Activated CD4-positive, alpha-beta T cell treated with anti-CD3 and anti-CD28 coated beads for 36 hours (primary cell): Measurements from ENCODE around the gene SAMD3. TPM values are rescaled to one million over a fixed set of nuclear protein-coding genes. Genes with fewer than 3 reads are reported as not detected.

Source experiments
- ATAC-seq: fragments of 200-7000 bp; cut with Tn5 transposase; one replicate; pipeline ENCODE4 v1.10.0; 2021; ENCODE audit warnings: mild to moderate bottlenecking, moderate library complexity
- CTCF ChIA-PET: fragments of 350-600 bp; sonication (Branson Sonifier 250); formaldehyde crosslinking; loops from one replicate; lab custom pipeline; 2021; ENCODE audit warnings: antibody characterized with exemption; lab: Charles Lee
- POLR2A ChIA-PET: fragments of 350-600 bp; sonication (Branson Sonifier 250); formaldehyde crosslinking; loops from one replicate; lab custom pipeline; 2021; ENCODE audit warnings: antibody characterized with exemption, inconsistent platforms; lab: Charles Lee
- DNase-seq: peaks from one replicate; pipeline ENCODE4 v3.0.0-alpha.2; 2020
- H3K27ac Mint-ChIP-seq: one replicate; pipeline ENCODE4 v1.8.0; 2021; ENCODE audit warnings: mixed read lengths
- H3K27me3 Mint-ChIP-seq: one replicate; pipeline ENCODE4 v1.8.0; 2021; ENCODE audit warnings: mixed read lengths
- H3K36me3 Mint-ChIP-seq: one replicate; pipeline ENCODE4 v1.8.0; 2021; ENCODE audit warnings: low read depth, mixed read lengths
- H3K4me1 Mint-ChIP-seq: one replicate; pipeline ENCODE4 v1.8.0; 2021; ENCODE audit warnings: mixed read lengths
- H3K4me3 Mint-ChIP-seq: one replicate; pipeline ENCODE4 v1.8.0; 2021; ENCODE audit warnings: mild to moderate bottlenecking, moderate library complexity, mixed read lengths
- H3K9me3 Mint-ChIP-seq: one replicate; pipeline ENCODE4 v1.8.0; 2021; ENCODE audit warnings: low read depth, mixed read lengths
- intact Hi-C, 2 experiments: fragments of 100-400 bp; cut with DNase I in 1 of 2; cut with micrococcal nuclease in 1 of 2; formaldehyde crosslinking; loops; one replicate each; pipeline versions ENCODE4 v1.14.2 to v1.15.1; 2022 to 2024; cut with DNase I, micrococcal nuclease
- total RNA-seq, 2 experiments: library from RNA; stranded (reverse); gene quantifications; one replicate each; pipeline ENCODE4 v1.2.3, GENCODE V29; 2021

Gene SAMD3
- total RNA-seq, 2 experiments from 2014 or later = 1.8 to 2.4 TPM

- no peak overlapping the region for H3K27ac Mint-ChIP-seq
- CTCF ChIA-PET = interaction anchor here (0.9 to 1.1 kb wide), 2 partner anchors 11 to 22 kb away, joined by 3 to 4 read pairs; no protein-coding TSS in a partner anchor
- H3K36me3 Mint-ChIP-seq = peaks cover 30% of the 10 kb centered on the region
- H3K4me3 Mint-ChIP-seq = no peak overlapping the region
- peaks cover 11% of the 10 kb centered on the region for H3K4me1 Mint-ChIP-seq
- DNase-seq (no peak), ATAC-seq (no peak)
- H3K27me3 Mint-ChIP-seq = no peaks in the 10 kb centered on the region
- intact Hi-C loops = no loop called here
- POLR2A ChIA-PET = no interaction called here
- H3K9me3 Mint-ChIP-seq = peaks cover 4% of the 10 kb centered on the region
Observed at GRCh38 chr6:130113201-130113710, 109.5 kb downstream of the SAMD3 start.

GRCh38 chr6:130111031-130111430 lies 111.7 kb downstream of the SAMD3 start:
- H3K4me1 Mint-ChIP-seq = peaks cover 13% of the 10 kb centered on the region
- H3K4me3 Mint-ChIP-seq = no peak overlapping the region
- H3K27me3 Mint-ChIP-seq = no peaks in the 10 kb centered on the region

GRCh38 chr6:130107710-130108109 lies 115.0 kb downstream of the SAMD3 start:
- intact Hi-C loops = no loop called here
- Mint-ChIP-seq H3K27me3 (no peaks in the 10 kb centered on the region), H3K4me1 (peaks cover 7% of the 10 kb centered on the region), H3K4me3 (no peak overlapping the region), H3K36me3 (peaks cover 28% of the 10 kb centered on the region), H3K9me3 (peaks cover 2% of the 10 kb centered on the region), H3K27ac (no peak overlapping the region)
- POLR2A ChIA-PET = no interaction called here
- CTCF ChIA-PET = interaction anchor here (1.2 kb wide), 1 partner anchor 16 kb away, joined by 3 read pairs; no protein-coding TSS in a partner anchor
- no peak for ATAC-seq
- DNase-seq = no peak

More at GRCh38 chr6:130111031-130111430, 111.7 kb downstream of the SAMD3 start:
- DNase-seq = no peak
- ChIA-PET CTCF (no interaction called here), POLR2A (no interaction called here)
- Mint-ChIP-seq H3K36me3 (peaks cover 31% of the 10 kb centered on the region), H3K27ac (no peak overlapping the region), H3K9me3 (peaks cover 2% of the 10 kb centered on the region)
- intact Hi-C loops = no loop called here
- ATAC-seq = no peak

GRCh38 chr6:130105996-130106704 lies 116.6 kb downstream of the SAMD3 start:
- no peak overlapping the region for H3K4me3 Mint-ChIP-seq
- no peak overlapping the region for H3K27ac Mint-ChIP-seq
- CTCF ChIA-PET = no interaction called here
- no peaks in the 10 kb centered on the region for H3K27me3 Mint-ChIP-seq
- DNase-seq (no peak), ATAC-seq (no peak)
- intact Hi-C loops = no loop called here
- POLR2A ChIA-PET = no interaction called here
- H3K36me3 Mint-ChIP-seq = peaks cover 33% of the 10 kb centered on the region
- peaks cover 2% of the 10 kb centered on the region for H3K9me3 Mint-ChIP-seq
- peaks cover 7% of the 10 kb centered on the region for H3K4me1 Mint-ChIP-seq

- no peaks in the 10 kb centered on the region for H3K27me3 Mint-ChIP-seq
- H3K4me3 Mint-ChIP-seq = no peak overlapping the region
- intact Hi-C loops = no loop called here
- peaks cover 29% of the 10 kb centered on the region for H3K36me3 Mint-ChIP-seq
- DNase-seq = no peak
- no peaks in the 10 kb centered on the region for H3K9me3 Mint-ChIP-seq
- CTCF ChIA-PET = no interaction called here
- ATAC-seq = no peak
- POLR2A ChIA-PET = no interaction called here
- H3K27ac Mint-ChIP-seq = no peak overlapping the region
- no peaks in the 10 kb centered on the region for H3K4me1 Mint-ChIP-seq
Observed at GRCh38 chr6:130099119-130099518, 123.6 kb downstream of the SAMD3 start.

- no peak for DNase-seq
- H3K36me3 Mint-ChIP-seq = peaks cover 30% of the 10 kb centered on the region
- H3K27ac Mint-ChIP-seq = no peak overlapping the region
- POLR2A ChIA-PET = no interaction called here
- intact Hi-C loops = no loop called here
- no peak overlapping the region for H3K4me3 Mint-ChIP-seq
- peaks cover 4% of the 10 kb centered on the region for H3K4me1 Mint-ChIP-seq
- no peaks in the 10 kb centered on the region for H3K27me3 Mint-ChIP-seq
- CTCF ChIA-PET = no interaction called here
- no peaks in the 10 kb centered on the region for H3K9me3 Mint-ChIP-seq
- ATAC-seq = no peak
Observed at GRCh38 chr6:130098317-130098716, 124.4 kb downstream of the SAMD3 start.

Other genes starting within 250 kb of the SAMD3 start
- 1 to 10 TPM; 5.4 to 9.3 TPM for gene L3MBTL3, start 204.4 kb downstream of the SAMD3 start, total RNA-seq
- under 1 TPM; 0.14 to 0.21 TPM for gene TMEM200A, start 143.1 kb upstream of the SAMD3 start, total RNA-seq